ENCODE measurements around the gene NSMCE1. TPM values are rescaled to one million over a fixed set of nuclear protein-coding genes. Genes with fewer than 3 reads are reported as not detected.

Gene NSMCE1
- total RNA-seq, 1 donor from 2014 or later = 61.0 TPM

GRCh38 chr16:27199736-27200135 lies 68.8 kb downstream of the NSMCE1 start:
- no peak for TF ChIP-seq CTCF (IDR thresholded peaks at IDR 0.05)
- intact Hi-C loops (cut with micrococcal nuclease) = loop anchor here (1.0 kb wide), 1 partner anchor 20 kb away; no protein-coding TSS in a partner anchor
- Mint-ChIP-seq H3K9me3 (peaks cover 6% of the 10 kb centered on the region), H3K4me3 (peak overlapping the region; percentile 61), H3K36me3 (ENCODE audit: low read depth) (peaks cover 7% of the 10 kb centered on the region), H3K4me1 (peaks cover 60% of the 10 kb centered on the region), H3K27me3 (no peaks in the 10 kb centered on the region), H3K27ac (peak overlapping the region; percentile 83)
- ChIA-PET POLR2A (interaction anchor here (0.6 to 2.1 kb wide), 13 partner anchors 12 to 251 kb away, joined by 3 to 10 read pairs (median 4); partner anchors contain the start of gene IL21R), CTCF (interaction anchor here (0.5 to 2.7 kb wide), 8 partner anchors 12 to 211 kb away, joined by 3 to 13 read pairs (median 4); no protein-coding TSS in a partner anchor)
- DNase-seq (no peak), ATAC-seq (ENCODE audit: low read depth) (peak; percentile 12)

- intact Hi-C loops (cut with micrococcal nuclease) = loop anchor here (1.0 kb wide), 1 partner anchor 20 kb away; no protein-coding TSS in a partner anchor
- Mint-ChIP-seq H3K27ac (peak overlapping the region; percentile 71), H3K4me1 (peaks cover 56% of the 10 kb centered on the region), H3K4me3 (peak overlapping the region; percentile 41), H3K36me3 (ENCODE audit: low read depth) (peaks cover 7% of the 10 kb centered on the region), H3K27me3 (no peaks in the 10 kb centered on the region), H3K9me3 (peaks cover 12% of the 10 kb centered on the region)
- POLR2A ChIA-PET = interaction anchor here (0.6 to 2.1 kb wide), 13 partner anchors 13 to 251 kb away, joined by 3 to 10 read pairs (median 4); partner anchors contain the start of gene IL21R
- no peak for DNase-seq
- CTCF ChIA-PET = interaction anchor here (0.5 to 2.7 kb wide), 8 partner anchors 12 to 211 kb away, joined by 3 to 13 read pairs (median 4); no protein-coding TSS in a partner anchor
- no peak for TF ChIP-seq CTCF (IDR thresholded peaks at IDR 0.05)
- no peak for ATAC-seq (ENCODE audit: low read depth)
These were observed 69.4 kb downstream of the NSMCE1 start for GRCh38 chr16:27199235-27199586.

- intact Hi-C loops (cut with micrococcal nuclease) = loop anchor here (1.0 kb wide), 1 partner anchor 19 kb away; no protein-coding TSS in a partner anchor
- H3K27me3 Mint-ChIP-seq = no peaks in the 10 kb centered on the region
- peak overlapping the region; percentile 71 for H3K27ac Mint-ChIP-seq
- peaks cover 50% of the 10 kb centered on the region for H3K4me1 Mint-ChIP-seq
- no peak for DNase-seq
- CTCF ChIA-PET = interaction anchor here (1.0 to 2.7 kb wide), 5 partner anchors 19 to 169 kb away, joined by 3 to 13 read pairs (median 3); no protein-coding TSS in a partner anchor
- peaks cover 13% of the 10 kb centered on the region for H3K9me3 Mint-ChIP-seq
- H3K36me3 Mint-ChIP-seq (ENCODE audit: low read depth) = peaks cover 4% of the 10 kb centered on the region
- ATAC-seq (ENCODE audit: low read depth) = no peak
- no peak overlapping the region for H3K4me3 Mint-ChIP-seq
- POLR2A ChIA-PET = interaction anchor here (0.6 to 2.1 kb wide), 10 partner anchors 13 to 252 kb away, joined by 3 to 10 read pairs (median 5); partner anchors contain the start of gene IL21R
- no peak for TF ChIP-seq CTCF (IDR thresholded peaks at IDR 0.05)
These were observed 69.9 kb downstream of the NSMCE1 start for GRCh38 chr16:27198451-27199234.

- no peak for TF ChIP-seq CTCF (IDR thresholded peaks at IDR 0.05)
- ATAC-seq (ENCODE audit: low read depth) (no peak), DNase-seq (no peak)
- intact Hi-C loops (cut with micrococcal nuclease) = no loop called here
- H3K4me3 Mint-ChIP-seq = no peak overlapping the region
- ChIA-PET POLR2A (no interaction called here), CTCF (interaction anchor here (1.5 kb wide), 1 partner anchor 42 kb away, joined by 3 read pairs; no protein-coding TSS in a partner anchor)
- peaks cover 13% of the 10 kb centered on the region for H3K9me3 Mint-ChIP-seq
- H3K36me3 Mint-ChIP-seq (ENCODE audit: low read depth) = no peaks in the 10 kb centered on the region
- H3K27ac Mint-ChIP-seq = no peak overlapping the region
- H3K27me3 Mint-ChIP-seq = no peaks in the 10 kb centered on the region
- peaks cover 35% of the 10 kb centered on the region for H3K4me1 Mint-ChIP-seq
These were observed 71.6 kb downstream of the NSMCE1 start for GRCh38 chr16:27197004-27197403.
